T-helper 17 cell (primary cell): ENCODE results near the gene DENND4A. TPM values are rescaled to one million over a fixed set of nuclear protein-coding genes. Genes with fewer than 3 reads are reported as not detected.

ENCODE experiments used
- ATAC-seq: fragments of 150-1000 bp; cut with Tn5 transposase; 2 replicates; pipeline ENCODE4 v1.10.0; 2021; ENCODE audit warnings: mild to moderate bottlenecking, moderate library complexity
- DNase-seq, 3 donors: peaks; one replicate each; pipeline versions ENCODE4 v3.0.0 to v3.0.0-alpha.2; 2020 to 2021
- H3K9me3 ChIP-seq: one replicate; pipeline ENCODE4 v1.7.0; 2013; ENCODE audit warnings: low read length, mild to moderate bottlenecking; ENCODE audit not compliant: control insufficient read depth, poor library complexity, severe bottlenecking
- H3K27ac Mint-ChIP-seq: one replicate; pipeline ENCODE4 v1.8.0; 2022; ENCODE audit warnings: mild to moderate bottlenecking, moderate library complexity, mixed read lengths
- H3K27me3 Mint-ChIP-seq: one replicate; pipeline ENCODE4 v1.8.0; 2022; ENCODE audit warnings: mixed read lengths
- H3K36me3 Mint-ChIP-seq: one replicate; pipeline ENCODE4 v1.8.0; 2022; ENCODE audit warnings: low read depth, mixed read lengths
- H3K4me1 Mint-ChIP-seq: one replicate; pipeline ENCODE4 v1.8.0; 2022; ENCODE audit warnings: mild to moderate bottlenecking, mixed read lengths
- H3K4me3 Mint-ChIP-seq: one replicate; pipeline ENCODE4 v1.8.0; 2022; ENCODE audit warnings: mild to moderate bottlenecking, moderate library complexity, mixed read lengths
- total RNA-seq, 4 donors: library from RNA in 2 of 4; stranded (reverse) in 2 of 4; gene quantifications; one replicate each; pipeline ENCODE4 v1.2.3 and lab custom pipeline; 2022 to 2026

Gene DENND4A
- total RNA-seq, 2 donors from 2014 or later: 63.5 to 71.7 TPM

GRCh38 chr15:65653801-65654521, 138.1 kb downstream of the DENND4A start:
- H3K27me3 Mint-ChIP-seq: no peaks in the 10 kb centered on the region
- H3K9me3 ChIP-seq: no peaks in the 10 kb centered on the region
- no peak overlapping the region for H3K4me3 Mint-ChIP-seq
- no peak for DNase-seq
- no peak overlapping the region for H3K27ac Mint-ChIP-seq
- ATAC-seq: no peak
- peaks cover 2% of the 10 kb centered on the region for H3K36me3 Mint-ChIP-seq
- H3K4me1 Mint-ChIP-seq: peaks cover 11% of the 10 kb centered on the region

GRCh38 chr15:65653341-65653740, 138.8 kb downstream of the DENND4A start:
- Mint-ChIP-seq H3K27ac (no peak overlapping the region), H3K4me1 (peaks cover 11% of the 10 kb centered on the region), H3K4me3 (no peak overlapping the region), H3K36me3 (peaks cover 2% of the 10 kb centered on the region), H3K27me3 (no peaks in the 10 kb centered on the region)
- no peak for ATAC-seq
- no peak for DNase-seq
- H3K9me3 ChIP-seq: no peaks in the 10 kb centered on the region

DNA sequence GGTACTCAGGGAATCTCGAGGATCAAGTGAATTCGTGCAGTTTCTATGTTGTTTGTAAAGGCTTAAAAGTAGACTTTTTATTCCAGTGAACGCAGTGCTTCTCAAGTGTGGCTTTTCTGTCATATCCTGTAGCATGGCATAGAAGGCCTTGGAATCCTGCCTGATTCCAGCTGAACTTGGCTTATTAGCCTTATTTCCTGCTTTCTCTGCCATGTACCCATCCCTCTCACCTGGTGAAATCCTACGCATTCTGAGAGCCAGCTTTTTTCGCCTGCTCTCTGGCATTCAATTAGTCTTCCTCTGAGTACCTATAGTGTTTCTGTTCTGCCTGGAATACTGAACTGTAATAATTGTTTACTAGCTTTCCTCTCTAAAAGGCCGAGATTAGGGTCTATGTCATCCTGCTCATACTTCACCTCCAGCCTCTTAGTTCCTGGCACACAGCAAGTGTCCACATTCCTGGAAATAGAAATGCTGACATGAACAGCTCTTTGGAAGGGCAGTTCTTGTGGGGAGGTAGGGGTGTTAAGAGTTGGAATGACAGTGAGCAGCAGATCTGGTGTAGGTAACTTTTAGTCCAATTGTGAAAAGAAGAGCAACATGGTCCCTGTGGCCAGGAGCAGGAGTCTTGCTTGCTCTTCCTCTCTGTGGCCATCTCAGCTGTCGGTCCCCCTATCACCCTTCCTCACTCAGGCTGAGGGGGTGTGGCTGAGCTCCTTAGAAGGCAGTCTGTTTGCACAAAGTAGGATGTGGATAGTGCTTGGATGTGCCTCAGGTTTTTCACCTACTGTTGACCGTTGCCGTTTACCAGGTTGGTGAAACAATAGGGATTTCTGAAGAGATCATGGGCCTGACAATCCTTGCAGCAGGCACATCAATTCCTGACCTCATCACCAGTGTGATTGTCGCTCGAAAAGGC, 140.0 kb downstream of the DENND4A start:
- no peak overlapping the region for H3K4me3 Mint-ChIP-seq
- H3K36me3 Mint-ChIP-seq: peaks cover 2% of the 10 kb centered on the region
- ATAC-seq (no peak), DNase-seq (no peak)
- H3K9me3 ChIP-seq: no peaks in the 10 kb centered on the region
- no peak overlapping the region for H3K27ac Mint-ChIP-seq
- no peaks in the 10 kb centered on the region for H3K27me3 Mint-ChIP-seq
- peaks cover 11% of the 10 kb centered on the region for H3K4me1 Mint-ChIP-seq

GRCh38 chr15:65651042-65651322, 141.1 kb downstream of the DENND4A start:
- Mint-ChIP-seq H3K36me3 (peaks cover 2% of the 10 kb centered on the region), H3K4me1 (peaks cover 14% of the 10 kb centered on the region)

DNA sequence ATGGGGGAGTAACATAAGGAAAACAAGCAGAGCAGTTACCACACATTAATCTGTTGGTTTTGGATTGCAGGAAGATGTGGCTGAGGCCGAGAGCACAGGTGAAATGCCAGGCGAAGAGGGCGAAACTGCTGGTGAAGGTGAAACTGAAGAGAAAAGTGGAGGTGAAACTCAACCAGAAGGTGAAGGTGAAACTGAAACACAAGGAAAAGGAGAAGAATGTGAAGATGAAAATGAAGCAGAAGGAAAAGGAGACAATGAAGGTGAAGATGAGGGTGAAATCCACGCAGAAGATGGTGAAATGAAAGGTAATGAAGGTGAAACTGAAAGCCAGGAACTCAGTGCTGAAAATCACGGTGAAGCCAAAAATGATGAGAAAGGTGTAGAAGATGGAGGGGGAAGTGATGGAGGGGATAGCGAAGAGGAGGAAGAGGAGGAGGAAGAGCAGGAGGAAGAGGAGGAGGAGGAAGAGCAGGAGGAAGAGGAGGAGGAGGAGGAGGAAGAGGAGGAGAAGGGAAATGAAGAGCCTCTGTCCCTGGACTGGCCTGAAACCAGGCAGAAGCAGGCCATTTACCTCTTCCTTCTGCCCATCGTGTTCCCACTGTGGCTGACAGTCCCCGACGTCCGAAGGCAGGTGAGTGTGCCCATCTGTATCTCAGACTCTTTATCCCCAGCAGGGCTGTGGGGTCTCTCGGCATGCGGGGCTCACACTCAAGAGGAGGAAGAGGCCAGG, 141.6 kb downstream of the DENND4A start:
- no peak for DNase-seq
- Mint-ChIP-seq H3K4me3 (no peak overlapping the region), H3K27ac (peak overlapping the region; percentile 27), H3K36me3 (peaks cover 2% of the 10 kb centered on the region), H3K4me1 (peaks cover 14% of the 10 kb centered on the region), H3K27me3 (no peaks in the 10 kb centered on the region)
- no peaks in the 10 kb centered on the region for H3K9me3 ChIP-seq
- no peak for ATAC-seq

More at GRCh38 chr15:65651042-65651322, 141.1 kb downstream of the DENND4A start:
- no peaks in the 10 kb centered on the region for H3K9me3 ChIP-seq
- Mint-ChIP-seq H3K4me3 (no peak overlapping the region), H3K27ac (no peak overlapping the region), H3K27me3 (no peaks in the 10 kb centered on the region)
- ATAC-seq (no peak), DNase-seq (no peak)

GRCh38 chr15:65646486-65646885, 145.6 kb downstream of the DENND4A start:
- ATAC-seq (no peak), DNase-seq (no peak)
- Mint-ChIP-seq H3K27ac (no peak overlapping the region), H3K4me3 (no peak overlapping the region), H3K36me3 (no peaks in the 10 kb centered on the region), H3K4me1 (peaks cover 11% of the 10 kb centered on the region), H3K27me3 (no peaks in the 10 kb centered on the region)
- H3K9me3 ChIP-seq: no peaks in the 10 kb centered on the region

DNA sequence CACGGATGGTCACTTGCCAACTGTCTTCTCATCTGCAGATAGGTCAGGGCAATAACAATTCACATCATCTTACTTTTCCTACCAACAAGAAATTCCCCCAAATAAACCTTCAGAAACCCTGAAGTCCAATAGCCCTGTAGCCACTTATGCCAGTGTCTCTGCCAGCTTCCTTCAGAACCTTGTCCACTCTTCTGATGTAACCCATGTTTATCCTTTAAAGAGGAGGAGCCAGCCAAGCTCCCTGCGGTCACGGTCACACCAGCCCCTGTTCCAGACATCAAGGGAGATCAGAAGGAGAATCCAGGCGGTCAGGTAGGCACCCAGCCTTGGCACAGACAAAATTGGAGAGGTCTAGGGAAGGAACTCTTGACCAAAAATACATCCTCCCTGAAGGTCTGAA, 146.7 kb downstream of the DENND4A start:
- peaks cover 9% of the 10 kb centered on the region for H3K4me1 Mint-ChIP-seq
- no peaks in the 10 kb centered on the region for H3K27me3 Mint-ChIP-seq
- no peaks in the 10 kb centered on the region for H3K9me3 ChIP-seq
- ATAC-seq (no peak), DNase-seq (no peak)
- H3K36me3 Mint-ChIP-seq: no peaks in the 10 kb centered on the region
- peak overlapping the region; percentile 57 for H3K27ac Mint-ChIP-seq
- no peak overlapping the region for H3K4me3 Mint-ChIP-seq

DNA sequence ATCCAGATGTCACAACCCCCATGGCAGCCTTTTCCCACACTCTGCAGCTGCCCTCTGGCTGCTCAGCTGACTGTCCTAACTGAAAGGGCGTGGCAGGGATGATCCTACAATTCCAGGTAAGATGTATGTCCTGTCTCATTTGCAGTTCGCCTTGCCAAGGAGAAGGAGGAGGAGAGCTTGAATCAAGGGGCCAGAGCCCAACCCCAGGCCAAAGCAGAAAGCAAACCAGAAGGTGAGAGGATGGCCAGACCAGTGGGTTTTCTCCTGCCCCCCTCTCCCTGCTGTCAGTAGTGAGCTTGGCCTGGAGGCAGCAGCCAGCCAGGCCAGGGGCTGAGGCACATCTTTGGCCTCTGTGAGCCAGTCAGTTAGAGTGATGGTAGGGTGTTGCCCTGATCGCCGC, 147.8 kb downstream of the DENND4A start:
- Mint-ChIP-seq H3K4me3 (no peak overlapping the region), H3K36me3 (no peaks in the 10 kb centered on the region), H3K27ac (no peak overlapping the region), H3K27me3 (no peaks in the 10 kb centered on the region), H3K4me1 (peaks cover 6% of the 10 kb centered on the region)
- no peak for ATAC-seq
- DNase-seq: no peak
- H3K9me3 ChIP-seq: no peaks in the 10 kb centered on the region

DNA sequence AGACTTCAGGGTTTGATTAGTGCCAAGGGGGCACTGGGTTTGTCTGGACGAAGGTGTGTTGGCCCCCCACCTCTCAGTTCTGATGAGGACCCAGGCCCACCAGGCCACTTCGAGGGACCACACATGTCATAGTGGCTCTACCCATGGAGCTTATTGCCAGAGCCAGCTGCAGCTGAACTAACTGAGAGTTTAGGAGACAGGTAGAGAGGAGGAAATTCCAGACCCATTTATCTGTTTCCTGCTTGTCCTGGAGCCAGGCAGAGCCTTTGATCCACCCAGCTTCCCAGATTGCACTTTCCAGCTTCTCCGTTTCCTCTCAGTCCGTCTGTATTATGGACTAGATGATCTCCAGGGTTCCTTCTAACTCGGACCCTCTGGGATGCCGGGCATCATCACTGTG, 149.5 kb downstream of the DENND4A start:
- DNase-seq (no peak), ATAC-seq (no peak)
- Mint-ChIP-seq H3K27ac (no peak overlapping the region), H3K4me3 (no peak overlapping the region), H3K36me3 (no peaks in the 10 kb centered on the region), H3K27me3 (no peaks in the 10 kb centered on the region), H3K4me1 (peaks cover 19% of the 10 kb centered on the region)
- H3K9me3 ChIP-seq: no peaks in the 10 kb centered on the region

GRCh38 chr15:65641768-65642475, 150.2 kb downstream of the DENND4A start:
- no peaks in the 10 kb centered on the region for H3K9me3 ChIP-seq
- no peaks in the 10 kb centered on the region for H3K27me3 Mint-ChIP-seq
- no peaks in the 10 kb centered on the region for H3K36me3 Mint-ChIP-seq
- peak overlapping the region; percentile 4 for H3K27ac Mint-ChIP-seq
- H3K4me3 Mint-ChIP-seq: no peak overlapping the region
- ATAC-seq: no peak
- DNase-seq: no peak
- H3K4me1 Mint-ChIP-seq: peaks cover 22% of the 10 kb centered on the region

DNA sequence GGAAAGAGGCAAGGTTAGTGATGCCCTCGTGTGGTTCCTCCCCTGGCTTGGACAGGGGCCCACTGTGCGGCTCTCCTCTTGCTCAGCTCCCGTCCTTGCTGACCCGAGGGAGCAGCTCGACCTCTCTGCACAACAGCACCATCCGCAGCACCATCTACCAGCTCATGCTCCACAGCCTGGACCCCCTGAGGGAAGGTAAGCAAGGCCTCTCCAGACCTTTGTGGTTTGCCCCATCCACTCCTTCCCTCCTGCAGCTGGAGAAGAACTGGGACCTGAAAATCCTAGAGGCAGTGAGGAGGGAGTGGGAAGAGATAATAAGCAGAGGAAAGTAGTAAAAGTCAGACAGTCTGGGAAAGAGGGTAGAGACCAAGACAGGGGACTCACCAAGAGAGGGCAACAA, 152.6 kb downstream of the DENND4A start:
- Mint-ChIP-seq H3K27me3 (no peaks in the 10 kb centered on the region), H3K4me1 (peaks cover 19% of the 10 kb centered on the region), H3K4me3 (no peak overlapping the region), H3K27ac (no peak overlapping the region), H3K36me3 (no peaks in the 10 kb centered on the region)
- ATAC-seq (no peak), DNase-seq (no peak)
- no peaks in the 10 kb centered on the region for H3K9me3 ChIP-seq

- ATAC-seq (peak; percentile 88), DNase-seq (peak in 1 of 3 donors; percentile 17)
- no peaks in the 10 kb centered on the region for H3K9me3 ChIP-seq
- H3K27me3 Mint-ChIP-seq: no peaks in the 10 kb centered on the region
- peak overlapping the region; percentile 60 for H3K4me3 Mint-ChIP-seq
- H3K4me1 Mint-ChIP-seq: peaks cover 20% of the 10 kb centered on the region
- H3K27ac Mint-ChIP-seq: no peak overlapping the region
- H3K36me3 Mint-ChIP-seq: no peaks in the 10 kb centered on the region
Measured at GRCh38 chr15:65638681-65639089, 153.4 kb downstream of the DENND4A start.

GRCh38 chr15:65638109-65638508, 154.0 kb downstream of the DENND4A start:
- no peak for ATAC-seq
- no peaks in the 10 kb centered on the region for H3K27me3 Mint-ChIP-seq
- H3K9me3 ChIP-seq: no peaks in the 10 kb centered on the region
- no peak for DNase-seq
- peak overlapping the region; percentile 27 for H3K27ac Mint-ChIP-seq
- no peaks in the 10 kb centered on the region for H3K36me3 Mint-ChIP-seq
- peaks cover 18% of the 10 kb centered on the region for H3K4me1 Mint-ChIP-seq
- H3K4me3 Mint-ChIP-seq: no peak overlapping the region
